GM12878 (cell line): ENCODE results near the gene UROC1. TPM values are rescaled to one million over a fixed set of nuclear protein-coding genes. Genes with fewer than 3 reads are reported as not detected.

Experiments used
- ATAC-seq: fragments of 200-7000 bp; cut with Tn5 transposase; 3 replicates; pipeline ENCODE4 v1.9.1; 2020; ENCODE audit warnings: mild to moderate bottlenecking, moderate library complexity
- BruUV-seq: library from RNA; stranded (reverse); fragments of 400-500 nt; replicated peaks from 2 replicates; lab custom pipeline; 2021; lab: Mats Ljungman, UMichigan
- CTCF ChIA-PET: fragments of 300-600 bp; sonication (Branson Sonifier 250); formaldehyde crosslinking; extraction: SDS; loops from one replicate; lab custom pipeline; 2021; ENCODE audit warnings: inconsistent platforms; lab: Yijun Ruan, JAX
- POLR2A ChIA-PET: fragments of 350-600 bp; formaldehyde crosslinking; extraction: SDS; loops from one replicate; lab custom pipeline; 2021; ENCODE audit warnings: inconsistent platforms; lab: Charles Lee
- RAD21 ChIA-PET: fragments of 300-600 bp; sonication (Branson Sonifier 250); formaldehyde crosslinking; loops from one replicate; lab custom pipeline; 2023; ENCODE audit warnings: antibody characterized with exemption; ENCODE audit not compliant: unreplicated experiment; lab: Charles Lee
- SMC1A ChIA-PET: fragments of 300-600 bp; sonication (Branson Sonifier 250); formaldehyde crosslinking; loops from one replicate; lab custom pipeline; 2023; ENCODE audit not compliant: unreplicated experiment, uncharacterized antibody; lab: Charles Lee
- DNase-seq: peaks from one replicate; pipeline ENCODE4 v3.0.0-alpha.2; 2011; ENCODE audit warnings: low read depth, low spot score
- FAIRE-seq: peaks from 3 replicates; lab custom pipeline; 2011; peaks lifted over from hg19 to GRCh38; lab: Jason Lieb, UNC
- H2AFZ ChIP-seq: 2 replicates; pipeline ENCODE4 v1.6.0; 2011; ENCODE audit warnings: low read depth, low read length, control low read depth; ENCODE audit not compliant: control insufficient read depth
- H3K27ac ChIP-seq: 2 replicates; pipeline ENCODE4 v1.5.1; 2011; ENCODE audit warnings: control low read depth; ENCODE audit not compliant: control insufficient read depth, insufficient read depth
- H3K27me3 ChIP-seq, 2 experiments: replicated peaks in 1 of 2; 2 replicates each; pipeline versions ENCODE4 v1.6.0 to v1.6.1; 2011; ENCODE audit warnings: low read length in 1 of 2; ENCODE audit not compliant: control insufficient read depth in 2 of 2, insufficient read depth in 2 of 2
- H3K36me3 ChIP-seq, 2 experiments: 2 replicates each; pipeline ENCODE4 v1.5.1; 2011; ENCODE audit warnings: low read length in 1 of 2; ENCODE audit not compliant: control insufficient read depth in 2 of 2, insufficient read depth in 2 of 2
- H3K4me1 ChIP-seq: 2 replicates; pipeline ENCODE4 v1.6.1; 2011; ENCODE audit warnings: mild to moderate bottlenecking, low read length, moderate library complexity, mixed read lengths; ENCODE audit not compliant: control insufficient read depth, insufficient read depth
- H3K4me2 ChIP-seq: 2 replicates; pipeline ENCODE4 v1.6.0; 2011; ENCODE audit warnings: control low read depth; ENCODE audit not compliant: control insufficient read depth, insufficient read depth
- H3K4me3 ChIP-seq: fragments of 200-600 bp; sonication (generic); 2 replicates; pipeline ENCODE4 v1.5.1; 2016
- H3K79me2 ChIP-seq: 2 replicates; pipeline ENCODE4 v1.6.0; 2011; ENCODE audit warnings: low read length; ENCODE audit not compliant: control insufficient read depth, insufficient read depth
- H3K9ac ChIP-seq: 2 replicates; pipeline ENCODE4 v1.8.0; 2011; ENCODE audit warnings: low read length, control low read depth, mixed read lengths; ENCODE audit not compliant: control insufficient read depth, insufficient read depth
- H3K9me3 ChIP-seq: replicated peaks from 3 replicates; pipeline ENCODE4 v1.5.1; 2011; ENCODE audit warnings: mild to moderate bottlenecking, low read length; ENCODE audit not compliant: control insufficient read depth, insufficient read depth
- H4K20me1 ChIP-seq: 2 replicates; pipeline ENCODE4 v1.6.0; 2011; ENCODE audit not compliant: control insufficient read depth, insufficient read depth
- BCLAF1 ChIP-seq: fragments of 450-650 bp; IDR thresholded peaks from 2 replicates; pipeline ENCODE4 v1.6.1; 2017; ENCODE audit warnings: antibody characterized with exemption, mild to moderate bottlenecking, moderate library complexity
- CBX5 ChIP-seq: sonication (generic); IDR thresholded peaks from 2 replicates; pipeline ENCODE4 v1.6.1; 2016; ENCODE audit warnings: low read depth, moderate library complexity, mild to moderate bottlenecking, inconsistent platforms
- E4F1 ChIP-seq: fragments of 450-650 bp; IDR thresholded peaks from 2 replicates; pipeline ENCODE4 v1.6.1; 2018; ENCODE audit warnings: borderline replicate concordance, mild to moderate bottlenecking; ENCODE audit not compliant: partially characterized antibody
- EED ChIP-seq: sonication (generic); IDR thresholded peaks from 2 replicates; pipeline ENCODE4 v1.6.1; 2016; ENCODE audit warnings: antibody characterized with exemption, low read depth
- HDAC2 ChIP-seq: fragments of 200-600 bp; sonication (generic); IDR thresholded peaks from 2 replicates; pipeline ENCODE4 v1.6.1; 2017
- HDGF ChIP-seq: fragments of 450-650 bp; IDR thresholded peaks from 2 replicates; pipeline ENCODE4 v1.6.1; 2016; ENCODE audit warnings: antibody characterized with exemption
- NR2C1 ChIP-seq: fragments of 450-650 bp; IDR thresholded peaks from 2 replicates; pipeline ENCODE4 v1.6.1; 2017; ENCODE audit warnings: antibody characterized with exemption, mild to moderate bottlenecking, moderate library complexity
- NRF1 ChIP-seq: conservative IDR thresholded peaks from 2 replicates; pipeline ENCODE4 v1.6.1; 2011; ENCODE audit warnings: mild to moderate bottlenecking, low read depth, low read length, improper control_type of control experiment
- PML ChIP-seq: IDR thresholded peaks from 2 replicates; pipeline ENCODE4 v1.6.1; 2012; ENCODE audit warnings: low read length, inconsistent platforms
- RUNX3 ChIP-seq: IDR thresholded peaks from 2 replicates; pipeline ENCODE4 v1.6.1; 2012; ENCODE audit warnings: low read length, inconsistent platforms
- SUPT20H ChIP-seq: IDR thresholded peaks from 2 replicates; pipeline ENCODE4 v1.6.1; 2011; ENCODE audit warnings: low read depth, mild to moderate bottlenecking, low read length, moderate library complexity, borderline replicate concordance; ENCODE audit not compliant: control insufficient read depth
- TBL1XR1 ChIP-seq: IDR thresholded peaks from 2 replicates; pipeline ENCODE4 v1.6.1; 2012; ENCODE audit warnings: low read depth, low read length, improper control_type of control experiment
- ZBTB11 ChIP-seq: fragments of 450-650 bp; formaldehyde crosslinking; IDR thresholded peaks from 2 replicates; pipeline ENCODE4 v1.5.0; 2022; ENCODE audit warnings: mild to moderate bottlenecking, missing genetic modification characterization
- ZNF384 ChIP-seq: IDR thresholded peaks from 2 replicates; pipeline ENCODE4 v1.6.1; 2012; ENCODE audit warnings: low read depth, mild to moderate bottlenecking, low read length, improper control_type of control experiment, borderline replicate concordance
- WGBS: methylation state at CpG from one replicate; pipeline ENCODE4 v1.1.6; 2016; ENCODE audit warnings: low lambda C conversion rate; ENCODE audit not compliant: insufficient replicate concordance, insufficient coverage; ENCODE audit errors: missing lambda C conversion rate; 5-methylcytosine and 5-hydroxymethylcytosine counted together
- in situ Hi-C: fragments of 300-500 bp; cut with MboI; formaldehyde crosslinking; loops from 9 replicates; pipeline ENCODE4 v1.14.3; 2018; ENCODE audit warnings: mixed read lengths
- intact Hi-C: fragments of 100-400 bp; cut with micrococcal nuclease; formaldehyde crosslinking; loops from one replicate; pipeline ENCODE4 v1.14.2; 2022; ENCODE audit not compliant: unreplicated experiment
- polyA plus RNA-seq, 11 experiments: library from polyadenylated mRNA; depleted of rRNA in 4 of 11; unstranded in 6 of 11; stranded (reverse) in 5 of 11; fragments of >200 nt; fragmentation: Nextera tagmentation in 4 of 11; fragmentation: Illumina TruSeq in 1 of 11; extraction: Ambion mirVana in 4 of 11; extraction: Trizol in 1 of 11; gene quantifications; 1 replicate in 1 of 11; 2 replicates in 10 of 11; pipeline versions ENCODE4 v1.2.1 to v1.2.3, GENCODE V29; 2011 to 2016; ENCODE audit warnings: inconsistent platforms in 2 of 11, missing spikeins in 2 of 11, low read depth in 1 of 11
- total RNA-seq, 4 experiments: library from RNA; depleted of rRNA in 3 of 4; stranded (reverse); fragments of >200 nt in 3 of 4; fragmentation: Illumina TruSeq in 1 of 4; extraction: Trizol in 1 of 4; gene quantifications; 2 replicates each; pipeline versions ENCODE4 v1.2.1 to v1.2.3, GENCODE V29; 2013 to 2021

UROC1 gene
- total and polyA plus RNA-seq, 10 of the 15 experiments (the other 5 are each of a cell fraction or from before 2014, with no cell fraction given): 0.04 TPM; not detected in 9

GRCh38 chr3:126469479-126469878, 48.1 kb downstream of the UROC1 start:
- H4K20me1 ChIP-seq: peaks cover 11% of the 10 kb centered on the region; the same call in 1 of the 2 replicates
- in situ Hi-C loops: no loop called here
- no peak for DNase-seq
- H3K27ac ChIP-seq: no peak overlapping the region
- no peak overlapping the region for H2AFZ ChIP-seq
- H3K4me1 ChIP-seq: peaks cover 9% of the 10 kb centered on the region; the same call in 1 of the 2 replicates
- POLR2A ChIA-PET: no interaction called here
- CTCF ChIA-PET: no interaction called here
- 98% methylated on average over 11 of the region's 11 CpGs for WGBS
- intact Hi-C loops: no loop called here
- H3K27me3 ChIP-seq: no peaks in the 10 kb centered on the region
- FAIRE-seq: no peak
- SMC1A ChIA-PET: no interaction called here
- TF ChIP-seq TBL1XR1 (no peak), RUNX3 (no peak), ZNF384 (no peak), HDGF (no peak), SUPT20H (no peak), E4F1 (no peak), ZBTB11 (CRISPR knock-in tag) (no peak), NRF1 (no peak), BCLAF1 (no peak), HDAC2 (no peak), EED (no peak), CBX5 (no peak), PML (no peak), NR2C1 (no peak)
- TF ChIP-seq, all 136 proteins: peak for 0
- RAD21 ChIA-PET: no interaction called here
- Histone ChIP-seq H3K4me3 (no peak overlapping the region), H3K4me2 (no peak overlapping the region), H3K9ac (no peak overlapping the region), H3K9me3 (no peaks in the 10 kb centered on the region), H3K79me2 (peaks cover 23% of the 10 kb centered on the region), H3K36me3 (peaks cover 23 to 31% of the 10 kb centered on the region in 2 experiments)
- no peak for ATAC-seq
- BruUV-seq: no TSS peak
